Measurements from ENCODE around the gene FKBP4. TPM values are rescaled to one million over a fixed set of nuclear protein-coding genes. Genes with fewer than 3 reads are reported as not detected.

Gene FKBP4
- total and polyA plus RNA-seq, 4 donors: 21.3 to 38.7 (median 31.6) TPM

- peaks cover 2 to 20% (median 18%) of the 10 kb centered on the region in 4 donors for H3K4me1 ChIP-seq (ENCODE audit: control insufficient read depth in 4 of 4, insufficient read depth in 4 of 4, low read length in 3 of 4)
- no peaks in the 10 kb centered on the region for H3K27me3 ChIP-seq (ENCODE audit: control insufficient read depth in 4 of 4, insufficient read depth in 4 of 4, low read length in 3 of 4)
- TF ChIP-seq REST (IDR thresholded peaks at IDR 0.05) (no peak), TAF1 (conservative IDR thresholded peaks at IDR 0.05) (no peak), HNF4G (IDR thresholded peaks at IDR 0.05) (no peak), EGR1 (IDR thresholded peaks at IDR 0.05; ENCODE audit: low read depth in 2 of 2) (no peak), HNF4A (conservative IDR thresholded peaks at IDR 0.05) (no peak), FOXA1 (IDR thresholded peaks at IDR 0.05) (no peak), RAD21 (IDR thresholded peaks at IDR 0.05) (no peak), JUND (IDR thresholded peaks at IDR 0.05) (no peak), ZBTB33 (IDR thresholded peaks at IDR 0.05) (no peak), GABPA (IDR thresholded peaks at IDR 0.05 in 1 of 2, conservative IDR thresholded peaks at IDR 0.05 in 1 of 2) (no peak), CTCF (IDR thresholded peaks at IDR 0.05; ENCODE audit: low read depth, low read length, missing input control) (no peak), YY1 (IDR thresholded peaks at IDR 0.05) (no peak), MAX (IDR thresholded peaks at IDR 0.05) (no peak)
- no peak overlapping the region for H3K9ac ChIP-seq (ENCODE audit: low read depth in 1 of 2, low read length in 2 of 2)
- no peaks in the 10 kb centered on the region for H3K9me3 ChIP-seq (ENCODE audit: control insufficient read depth in 4 of 4, low read length in 3 of 4)
- no peaks in the 10 kb centered on the region for H3K36me3 ChIP-seq (ENCODE audit: control insufficient read depth in 4 of 4, insufficient read depth in 3 of 4, low read depth in 1 of 4, low read length in 3 of 4)
- no peak overlapping the region for H3K27ac ChIP-seq (ENCODE audit: low read depth in 1 of 2, low read length in 2 of 2)
- WGBS: 80% methylated on average over 10 of the region's 10 CpGs
- no peak overlapping the region for H3K4me3 ChIP-seq (ENCODE audit: low read depth in 1 of 3, low read length in 3 of 3)
- no peak for DNase-seq (ENCODE audit: low spot score)
Measured at GRCh38 chr12:2768224-2768961, 26.4 kb upstream of the FKBP4 start.

GRCh38 chr12:2769866-2770533 lies 24.8 kb upstream of the FKBP4 start:
- H3K27me3 ChIP-seq (ENCODE audit: control insufficient read depth in 4 of 4, insufficient read depth in 4 of 4, low read length in 3 of 4): no peaks in the 10 kb centered on the region
- H3K36me3 ChIP-seq (ENCODE audit: control insufficient read depth in 4 of 4, insufficient read depth in 3 of 4, low read depth in 1 of 4, low read length in 3 of 4): no peaks in the 10 kb centered on the region
- no peak overlapping the region for H3K27ac ChIP-seq (ENCODE audit: low read depth in 1 of 2, low read length in 2 of 2)
- no peaks in the 10 kb centered on the region for H3K9me3 ChIP-seq (ENCODE audit: control insufficient read depth in 4 of 4, low read length in 3 of 4)
- H3K9ac ChIP-seq (ENCODE audit: low read depth in 1 of 2, low read length in 2 of 2): no peak overlapping the region
- no peak for DNase-seq (ENCODE audit: low spot score)
- H3K4me1 ChIP-seq (ENCODE audit: control insufficient read depth in 4 of 4, insufficient read depth in 4 of 4, low read length in 3 of 4): peaks cover 0 to 7% (median 6%) of the 10 kb centered on the region in 4 donors
- 77% methylated on average over 11 of the region's 11 CpGs for WGBS
- H3K4me3 ChIP-seq (ENCODE audit: low read depth in 1 of 3, low read length in 3 of 3): no peak overlapping the region
- TF ChIP-seq FOXA1 (IDR thresholded peaks at IDR 0.05) (no peak), RAD21 (IDR thresholded peaks at IDR 0.05) (no peak), REST (IDR thresholded peaks at IDR 0.05) (no peak), MAX (IDR thresholded peaks at IDR 0.05) (no peak), GABPA (IDR thresholded peaks at IDR 0.05 in 1 of 2, conservative IDR thresholded peaks at IDR 0.05 in 1 of 2) (no peak), HNF4G (IDR thresholded peaks at IDR 0.05) (no peak), TAF1 (conservative IDR thresholded peaks at IDR 0.05) (no peak), RXRA (IDR thresholded peaks at IDR 0.05) (no peak), HNF4A (conservative IDR thresholded peaks at IDR 0.05) (no peak), ZBTB33 (IDR thresholded peaks at IDR 0.05) (no peak), EGR1 (IDR thresholded peaks at IDR 0.05; ENCODE audit: low read depth in 2 of 2) (no peak)
